GM03348 (cell line): ENCODE measurements around the gene IFIH1.
A peak's percentile ranks its signal among the peaks of the same experiment; 100 is the strongest.

Experiments used
- DNase-seq: peaks from one replicate; pipeline ENCODE4 v3.0.0; 2012; ENCODE audit warnings: low spot score

Gene IFIH1

DNA sequence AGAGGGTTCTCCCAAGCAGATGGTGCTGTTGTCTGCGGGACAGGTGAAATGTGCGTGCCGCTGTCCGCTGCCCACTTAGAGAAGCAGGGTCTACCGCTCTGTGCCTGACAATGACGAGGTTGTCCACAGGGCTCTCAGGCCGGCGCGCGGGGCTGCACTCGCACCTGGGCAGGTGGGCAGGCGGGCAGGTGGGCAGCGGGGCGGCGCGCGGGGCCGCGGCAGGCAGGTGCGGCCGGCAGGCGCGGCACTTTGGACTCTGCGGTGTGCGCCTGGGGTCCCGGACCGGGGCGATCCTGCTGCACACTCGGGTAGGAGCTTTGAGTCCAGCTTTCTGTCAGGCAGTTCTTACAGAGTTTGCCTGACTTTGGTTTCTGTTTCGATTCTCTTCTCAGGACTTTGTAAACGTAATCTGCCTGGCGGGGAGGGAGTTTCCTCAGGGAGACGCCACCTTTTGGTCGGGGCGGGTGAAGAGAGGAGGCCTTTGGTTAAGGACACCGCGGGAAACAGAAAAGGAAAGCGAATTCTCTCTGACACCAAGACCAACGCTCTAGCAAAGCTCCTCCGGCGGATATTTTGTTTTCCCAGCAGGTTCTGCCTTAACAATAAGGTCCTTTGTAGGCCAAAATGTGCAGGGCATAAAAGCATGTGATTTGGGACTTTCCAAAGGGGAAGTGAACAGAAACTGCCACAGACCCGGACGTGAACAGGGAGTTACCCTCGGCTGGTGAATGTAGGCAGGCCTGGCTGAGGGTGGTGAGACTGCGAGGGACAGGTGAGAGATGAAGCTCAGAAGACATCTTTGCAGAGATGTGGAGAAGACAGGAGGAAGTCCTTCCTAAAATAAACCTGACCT is at the start of gene IFIH1:
IFIH1 (minus strand) TSS at position 357 of the 853 bp plus-strand sequence. CDS start 377 bp downstream, outside the sequence.
- peak; percentile 90 for DNase-seq

DNA sequence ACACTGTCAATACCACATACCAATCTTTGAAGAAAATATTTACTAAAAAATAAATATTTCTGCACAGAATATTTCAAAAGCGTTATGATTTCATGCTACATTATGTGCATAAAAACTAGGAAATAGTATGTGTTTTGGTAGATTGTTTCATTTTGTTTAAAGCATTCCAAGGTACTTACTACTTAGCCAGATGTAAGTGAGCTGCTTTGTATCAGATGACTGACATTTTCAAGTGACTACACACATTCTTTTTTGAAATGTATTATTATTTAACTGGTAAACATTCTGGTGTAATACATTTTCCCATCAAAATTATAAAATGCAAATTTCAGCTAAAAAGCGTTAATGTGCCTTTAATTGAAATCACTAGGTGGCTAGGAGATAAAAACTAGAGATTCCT is 46.9 kb upstream of the IFIH1 start:
- DNase-seq = no peak

DNA sequence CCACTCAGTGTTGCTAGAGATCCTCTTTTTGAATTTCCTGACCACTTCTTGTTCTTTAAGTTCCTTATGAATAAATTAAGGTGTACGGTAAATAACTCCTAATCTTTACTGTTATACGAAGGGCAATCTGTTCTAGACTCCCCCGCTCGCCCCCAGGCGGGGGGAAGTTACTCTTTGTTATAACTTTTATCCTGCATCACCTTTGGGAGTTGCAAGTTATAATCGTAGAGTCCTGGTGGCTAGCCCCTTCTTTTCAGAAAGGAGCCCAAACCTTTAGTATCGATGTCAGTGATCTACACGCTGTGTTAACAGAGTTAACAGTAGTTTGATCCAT is 26.1 kb upstream of the IFIH1 start:
- no peak for DNase-seq

DNA sequence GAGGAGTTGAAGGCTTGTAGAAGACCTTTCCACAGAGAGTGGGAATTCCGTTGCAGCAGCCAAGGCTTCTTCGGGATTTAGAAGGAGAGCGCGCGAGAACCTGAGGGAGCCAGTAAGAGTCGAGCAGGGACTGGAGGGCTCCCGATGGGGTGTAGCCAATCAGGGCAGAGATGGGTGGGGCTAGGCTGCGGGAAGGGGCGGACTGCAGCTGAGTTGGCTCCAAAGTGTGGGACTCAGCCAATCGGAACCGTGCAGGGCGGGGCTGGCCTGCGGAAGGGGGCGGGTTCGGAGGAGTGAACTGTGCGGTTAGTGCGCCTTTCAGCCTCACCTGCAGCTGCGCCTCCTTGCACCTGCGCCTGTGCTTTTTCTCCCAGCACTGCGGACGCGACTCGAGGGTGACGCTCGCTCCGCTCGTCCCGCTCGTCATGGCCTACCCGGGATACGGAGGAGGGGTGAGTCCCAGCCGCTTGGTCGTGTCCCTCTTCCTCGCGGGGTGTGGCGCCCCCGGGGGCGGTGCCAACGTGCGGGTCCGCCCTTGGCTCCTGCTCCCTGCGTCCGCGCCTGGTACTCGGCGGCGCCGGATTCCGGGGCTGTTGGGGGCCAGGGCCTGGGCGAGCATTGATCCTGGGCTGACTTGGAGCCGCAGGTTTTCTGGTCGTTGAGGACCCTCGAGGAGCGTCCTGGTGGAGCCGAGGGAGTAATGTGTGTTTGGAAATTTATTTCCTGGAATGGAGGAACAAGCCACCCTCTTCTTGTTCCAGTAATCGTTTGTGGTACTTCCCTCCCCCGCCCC is 25.5 kb upstream of the IFIH1 start, which contains the start of gene GCA:
GCA (plus strand) TSS at position 309 of the 793 bp plus-strand sequence; CDS start at position 426, 117 bp downstream.
- peak; percentile 93 for DNase-seq

DNA sequence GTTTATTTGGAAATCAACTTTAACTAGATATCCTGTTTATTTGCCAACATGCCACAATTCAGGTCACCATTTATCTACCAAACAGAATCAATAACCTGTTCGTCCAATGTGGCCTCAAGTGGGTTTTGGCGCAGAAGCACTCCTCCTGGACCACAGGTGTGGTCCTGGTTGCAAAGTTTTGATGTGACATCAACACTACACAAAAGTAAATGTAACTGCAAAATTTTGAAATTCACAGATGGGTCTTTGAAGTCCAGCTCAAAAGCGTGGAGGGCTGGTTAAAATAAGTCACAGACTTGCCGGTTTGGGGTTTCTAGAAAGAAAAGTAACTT is 25.0 kb upstream of the IFIH1 start:
- no peak for DNase-seq

DNA sequence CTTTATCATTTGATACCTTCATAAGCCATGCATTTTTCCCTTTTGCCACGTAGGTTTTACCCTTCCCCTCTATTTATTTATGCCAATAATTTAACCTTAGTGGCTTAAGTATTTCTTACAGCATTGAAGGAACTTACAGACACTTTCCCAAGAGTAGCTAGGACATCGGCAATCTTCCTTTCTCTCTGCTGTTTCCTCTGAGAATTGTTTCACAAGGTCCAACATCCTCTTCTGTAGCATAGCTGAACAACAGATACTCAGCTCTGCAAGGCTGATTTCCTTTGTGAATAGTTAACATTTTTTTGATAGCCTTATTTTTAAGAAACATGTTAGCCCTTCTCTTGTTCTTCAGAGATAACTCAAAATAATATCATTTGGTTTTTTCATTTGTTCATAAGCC is 24.4 kb upstream of the IFIH1 start:
- no peak for DNase-seq

DNA sequence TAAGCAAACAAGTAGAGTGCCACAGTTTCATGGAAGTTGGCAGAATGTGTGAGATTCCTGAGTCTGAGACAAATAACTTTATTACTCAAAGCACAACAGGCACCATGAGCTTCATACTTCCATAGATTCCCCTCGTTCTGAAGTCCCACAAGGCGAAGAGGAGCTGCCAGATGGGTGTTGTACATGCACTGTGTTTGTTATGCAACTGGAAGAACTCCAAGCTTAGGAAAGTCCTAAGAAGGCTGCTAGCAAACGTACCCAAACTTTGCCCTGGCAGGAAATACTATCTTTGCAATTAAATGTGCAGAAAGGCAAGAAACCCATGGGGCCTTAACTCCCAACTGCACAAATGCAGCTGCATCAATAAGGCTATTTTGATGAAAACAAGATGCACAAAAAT is 23.8 kb upstream of the IFIH1 start:
- no peak for DNase-seq

DNA sequence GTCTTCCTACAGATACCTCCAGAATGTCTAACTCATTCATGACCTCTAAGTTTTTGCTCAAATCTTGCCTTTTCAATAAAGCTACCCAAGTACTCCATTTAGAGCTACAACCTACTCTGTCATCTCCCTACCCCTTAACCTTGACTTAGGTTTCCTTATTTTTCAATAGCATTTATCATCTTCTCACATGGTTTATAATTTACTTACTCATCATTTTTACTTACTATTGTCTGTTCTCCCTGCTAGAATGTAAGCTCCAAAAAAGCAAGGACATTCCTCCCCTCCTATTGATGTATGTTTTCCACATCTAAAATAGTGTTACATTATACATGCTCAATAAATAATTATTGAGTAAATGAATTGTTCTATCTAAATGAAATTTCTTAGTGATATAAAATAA is 22.3 kb upstream of the IFIH1 start:
- no peak for DNase-seq

DNA sequence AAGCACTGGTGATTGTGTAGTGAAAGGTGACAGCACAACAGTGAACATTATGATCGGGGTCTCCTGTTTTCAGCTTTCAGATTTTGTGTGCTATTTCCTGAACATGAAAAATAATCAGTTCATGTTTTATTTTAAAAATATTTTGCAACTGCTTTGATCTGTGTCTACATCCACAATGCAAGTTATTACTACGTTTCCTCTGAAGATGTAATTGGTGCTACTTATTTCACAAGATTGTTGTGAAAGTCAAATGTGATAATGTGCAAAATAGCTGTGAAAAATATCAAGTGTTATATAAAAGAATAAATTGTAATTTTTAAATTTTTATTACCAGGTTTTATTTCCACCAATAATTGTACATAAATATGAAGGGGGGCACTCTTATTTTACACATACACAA is 19.4 kb upstream of the IFIH1 start:
- DNase-seq = no peak

DNA sequence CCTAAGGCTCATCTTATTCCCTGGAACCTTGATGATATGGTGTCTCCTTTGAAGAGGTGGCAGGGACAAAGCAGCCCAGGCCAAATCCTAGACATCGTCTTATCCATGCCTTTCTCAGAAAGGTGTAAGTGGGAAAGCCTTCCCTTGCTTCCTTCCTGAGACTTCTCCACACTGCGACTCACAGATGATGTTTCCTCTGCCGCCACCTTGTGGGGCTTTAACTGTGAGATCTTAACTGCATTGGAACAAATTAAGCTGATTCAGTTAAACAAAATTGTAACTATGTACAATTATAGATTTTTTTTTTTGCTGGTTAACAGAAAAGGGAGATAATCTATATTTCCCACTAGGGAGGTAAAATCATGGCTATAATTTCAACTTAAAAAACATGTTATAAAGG is 15.5 kb upstream of the IFIH1 start:
- peak; percentile 30 for DNase-seq

DNA sequence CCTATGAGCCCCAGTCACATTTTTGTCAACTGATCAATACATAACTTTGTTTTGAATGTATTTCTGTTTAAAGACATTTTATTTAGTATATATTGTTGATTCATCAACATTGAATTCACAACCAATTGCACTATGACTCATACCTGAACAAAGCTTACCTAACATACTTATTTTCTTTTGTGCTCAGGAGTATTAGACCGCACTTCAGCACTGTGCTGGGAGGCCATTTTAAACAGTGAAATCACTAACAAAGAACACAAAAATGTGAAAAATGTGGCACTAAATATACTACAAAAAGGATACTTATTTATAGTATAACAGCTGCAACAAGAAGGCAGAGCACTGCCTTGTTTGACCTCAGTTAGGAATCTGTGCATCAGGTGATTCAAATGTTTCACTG is 12.4 kb upstream of the IFIH1 start:
- DNase-seq = no peak

DNA sequence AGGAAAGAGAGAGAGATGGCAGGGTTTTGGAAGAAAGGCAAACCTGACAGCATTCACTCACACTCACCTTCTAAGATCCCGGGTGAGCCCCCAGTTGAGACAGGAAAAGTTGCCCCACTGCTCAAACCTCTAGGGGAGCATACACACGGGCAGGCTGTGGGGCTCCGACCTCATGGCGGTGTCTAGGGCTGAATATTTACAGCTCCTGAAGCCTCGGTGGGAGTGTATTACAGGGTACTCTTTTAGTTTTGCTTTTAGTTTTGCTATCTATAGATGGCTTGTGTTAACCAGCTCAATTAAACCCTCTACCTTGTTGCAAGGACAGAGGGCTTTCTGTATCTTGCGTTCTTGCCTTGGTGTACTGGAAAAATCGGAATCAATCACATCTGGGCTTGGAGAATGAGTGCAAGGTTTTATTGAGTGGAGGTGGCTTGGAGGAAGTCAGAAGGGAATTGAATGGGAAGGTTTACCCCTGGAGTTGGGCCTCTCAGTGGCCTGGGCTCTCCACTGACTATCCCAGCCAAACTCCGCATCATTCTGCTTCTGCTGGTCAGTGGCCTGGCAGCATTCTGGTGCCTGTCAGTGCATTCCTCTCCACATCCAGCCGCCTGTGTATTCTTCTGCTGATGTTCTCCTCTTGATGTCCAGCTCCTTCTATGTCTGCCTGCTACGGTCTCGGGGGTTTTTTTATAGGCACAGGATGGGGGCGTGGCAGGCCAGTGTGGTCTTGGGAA is 10.1 kb upstream of the IFIH1 start:
- DNase-seq = no peak

DNA sequence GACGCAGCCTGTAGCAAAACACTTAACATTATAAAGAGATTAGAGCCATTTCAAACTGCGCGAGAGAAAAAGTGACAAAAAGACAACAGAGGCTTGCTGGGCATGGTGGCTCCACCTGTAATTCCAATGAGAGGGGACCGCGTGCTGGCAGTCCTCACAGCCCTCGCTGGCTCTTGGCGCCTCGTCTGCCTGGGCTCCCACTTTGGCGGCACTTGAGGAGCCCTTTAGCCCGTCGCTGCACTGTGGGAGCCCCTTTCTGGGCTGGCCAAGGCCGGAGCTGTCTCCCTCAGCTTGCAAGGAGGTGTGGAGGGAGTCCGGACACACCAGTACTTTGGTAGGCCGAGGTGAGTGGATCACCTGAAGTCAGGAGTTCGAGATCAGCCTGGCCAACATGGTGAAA is 9.3 kb upstream of the IFIH1 start:
- no peak for DNase-seq

DNA sequence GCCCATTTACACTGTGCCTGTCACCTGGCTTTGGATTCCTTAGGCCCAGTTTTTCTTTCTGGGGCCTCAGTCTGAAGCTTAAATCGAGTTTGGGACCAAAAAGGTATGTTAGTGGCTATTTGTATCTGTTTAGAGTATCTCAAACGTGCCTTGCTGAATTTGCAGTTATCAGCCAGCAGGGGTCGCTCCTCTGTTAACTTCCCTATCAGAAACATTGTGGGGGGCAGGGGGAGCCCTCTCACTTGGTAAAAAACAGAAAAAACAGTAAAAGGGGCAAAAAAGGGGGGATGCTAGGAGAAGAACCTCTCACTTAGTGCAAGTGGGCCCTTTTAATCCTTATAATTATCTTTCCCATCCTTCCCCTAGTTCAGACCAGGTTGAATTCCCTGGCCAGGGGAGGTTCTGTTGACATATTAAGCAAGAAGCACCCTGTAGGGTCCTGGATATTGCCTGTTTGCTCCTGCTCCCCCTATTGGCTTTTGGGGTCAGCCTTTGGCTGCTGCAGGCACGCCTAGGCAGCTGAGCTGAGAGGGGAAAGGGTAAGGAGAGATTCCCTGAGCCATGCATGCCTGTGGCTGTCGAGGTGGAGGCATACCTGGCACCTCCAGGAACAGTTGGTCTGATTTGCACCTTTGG is 8.8 kb upstream of the IFIH1 start:
- DNase-seq = peak; percentile 14

DNA sequence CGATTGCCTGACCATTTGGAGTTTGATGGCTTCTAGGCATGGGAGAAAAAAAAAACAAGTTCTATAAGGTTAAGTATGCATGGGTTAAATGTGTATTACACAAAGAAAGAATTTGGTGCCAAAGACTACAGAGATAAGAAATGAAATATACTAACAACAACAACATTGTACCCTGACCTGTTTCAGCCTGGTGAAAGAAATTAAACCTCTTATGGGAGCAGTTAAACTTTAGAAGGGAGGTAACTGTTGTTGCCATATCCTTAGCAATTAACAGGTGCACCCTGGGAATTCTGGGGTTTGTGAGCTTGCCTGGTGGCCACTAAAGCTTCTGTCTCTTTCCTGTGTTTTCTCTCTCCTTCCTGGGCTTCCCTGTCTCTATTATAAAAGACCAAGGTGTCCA is 6.5 kb upstream of the IFIH1 start:
- DNase-seq = no peak

DNA sequence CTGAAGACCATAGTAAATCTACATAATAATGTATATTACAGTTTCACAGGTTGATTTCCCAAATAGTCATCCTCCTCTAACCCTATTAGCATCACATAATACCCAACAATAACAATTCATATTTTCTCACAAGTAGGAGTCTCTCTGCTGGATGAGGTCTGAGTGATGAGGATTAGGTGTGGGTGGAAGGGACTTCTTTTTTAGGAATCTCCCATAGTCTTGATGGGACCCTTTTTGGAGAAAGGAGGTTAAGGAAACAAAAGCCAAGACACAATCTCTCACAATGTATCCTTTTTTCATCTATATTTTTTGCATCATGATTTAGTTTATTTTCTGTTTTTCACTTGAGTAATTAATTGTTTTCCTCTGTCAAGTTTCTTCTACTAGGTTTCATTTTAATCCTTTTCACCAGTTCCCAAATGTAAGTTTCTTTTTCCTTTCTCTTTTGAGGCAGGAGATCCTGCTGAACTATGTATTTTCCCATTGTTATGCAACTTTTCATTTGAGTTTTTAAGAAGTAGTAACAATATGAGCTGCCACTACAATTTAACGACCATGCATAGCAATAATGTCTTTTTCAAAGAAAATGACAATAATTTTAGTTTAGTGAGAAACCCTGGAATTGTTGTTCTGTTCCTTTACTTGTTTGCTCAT is 2.5 kb upstream of the IFIH1 start:
- no peak for DNase-seq

DNA sequence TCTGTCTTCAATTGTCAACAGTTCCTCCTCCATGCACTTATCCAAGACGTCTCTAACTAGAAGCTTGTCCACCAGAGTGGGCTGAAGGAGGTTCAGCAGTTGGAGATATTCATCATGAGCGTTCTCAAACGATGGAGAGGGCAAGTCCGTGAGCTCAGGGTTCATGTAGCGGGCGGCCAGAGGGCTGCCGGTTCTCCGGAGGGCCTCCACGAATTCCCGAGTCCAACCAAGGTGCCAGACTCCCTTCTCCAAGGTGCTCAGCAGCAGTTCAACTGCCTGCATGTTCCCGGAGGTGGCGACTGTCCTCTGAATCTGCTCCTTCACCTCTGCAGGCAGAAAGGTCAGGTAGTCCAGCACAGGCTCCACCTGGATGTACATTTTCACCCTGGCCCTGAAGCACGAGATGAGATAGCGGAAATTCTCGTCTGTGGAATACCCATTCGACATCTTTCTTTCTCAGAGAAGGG is 590 bp downstream of the IFIH1 start:
- peak; percentile 44 for DNase-seq

DNA sequence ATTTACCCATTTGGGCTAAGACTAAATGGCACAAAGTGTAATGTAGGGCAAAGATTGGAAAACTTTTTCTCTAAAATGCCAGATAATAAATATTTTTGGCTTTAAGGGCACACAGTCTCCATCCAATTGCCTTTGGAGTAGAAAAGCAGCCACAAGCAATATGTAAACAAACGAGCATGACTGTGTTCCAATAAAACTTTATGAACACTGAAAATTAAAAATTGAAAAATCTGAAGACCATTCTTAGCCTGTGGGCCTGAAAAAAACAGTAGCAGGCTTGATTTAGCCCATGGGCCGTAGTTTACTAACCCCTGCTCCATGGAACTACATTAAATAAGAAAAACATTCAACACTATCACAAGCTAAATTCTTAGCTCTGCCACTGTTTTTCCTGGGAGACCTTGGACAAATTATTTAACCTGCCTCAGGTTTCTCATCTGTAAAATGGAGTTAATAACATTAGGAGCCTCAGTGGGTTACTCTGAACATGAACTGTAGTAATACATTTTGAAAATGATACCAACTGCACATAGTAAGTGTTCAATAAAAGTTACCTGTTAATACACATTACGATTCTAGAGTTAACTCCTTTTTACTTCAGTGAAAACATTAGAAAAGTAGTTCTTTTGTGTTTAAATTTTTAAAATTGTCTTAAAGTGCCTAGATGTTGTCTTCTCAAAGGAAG is 1.3 kb downstream of the IFIH1 start:
- no peak for DNase-seq

DNA sequence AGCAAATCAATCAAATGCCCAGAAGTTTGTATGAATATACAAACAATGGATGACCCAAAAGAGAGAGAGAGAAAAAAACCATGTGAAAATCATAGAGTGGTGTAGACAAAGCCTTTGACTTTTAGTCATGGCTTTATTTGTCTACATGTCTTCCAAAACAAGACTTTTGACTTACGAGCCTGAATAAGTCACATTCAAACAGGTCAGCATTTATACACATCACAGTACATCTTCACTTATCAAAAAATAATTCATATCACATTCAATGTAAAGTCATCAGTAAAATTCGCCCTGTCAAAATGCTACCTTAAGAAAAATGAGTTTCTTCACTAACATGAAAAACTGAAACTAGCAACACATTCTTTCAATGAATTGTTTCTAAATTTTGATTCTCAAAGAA is 1.9 kb downstream of the IFIH1 start:
- DNase-seq = no peak

DNA sequence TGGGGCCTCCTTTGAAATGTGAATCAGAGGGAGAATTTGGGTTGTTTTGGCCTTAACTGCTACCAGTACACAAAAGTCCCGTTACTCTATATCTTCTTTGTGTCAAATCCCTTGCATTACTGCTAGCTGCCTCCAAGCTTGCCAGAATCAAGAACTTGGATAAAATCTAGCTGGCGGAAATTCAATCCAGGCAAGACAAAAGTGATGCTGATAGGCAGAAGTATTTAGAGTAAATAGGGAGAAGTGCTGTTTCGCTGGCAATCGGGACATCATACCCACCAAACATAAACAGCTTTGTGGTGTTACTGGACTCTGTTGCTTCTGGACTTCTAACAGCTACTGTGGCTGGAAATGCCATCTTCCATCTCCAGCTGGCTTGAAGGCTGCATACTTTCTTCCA is 2.5 kb downstream of the IFIH1 start:
- no peak for DNase-seq

DNA sequence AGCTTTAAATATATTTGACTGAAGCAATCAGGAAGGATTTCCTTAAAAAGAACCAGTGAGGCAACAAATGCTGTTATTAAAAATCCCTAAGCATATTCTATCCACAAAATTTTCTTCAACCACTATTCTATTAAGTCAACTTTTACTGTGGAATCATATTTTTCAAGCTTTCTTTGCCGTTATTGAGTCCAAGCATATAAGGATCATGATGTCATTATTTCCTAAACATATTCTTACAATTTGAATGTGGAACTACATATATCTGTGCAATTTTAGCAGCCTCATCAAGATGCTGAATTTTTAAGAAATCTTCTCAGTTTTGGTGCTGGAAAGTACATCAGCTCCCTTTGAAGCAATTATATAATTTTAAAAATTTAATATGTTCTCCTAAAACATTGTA is 5.6 kb downstream of the IFIH1 start:
- no peak for DNase-seq
